H9 (cell line): Measurements from ENCODE around the gene USP36. TPM values are rescaled to one million over a fixed set of nuclear protein-coding genes. Genes with fewer than 3 reads are reported as not detected.
A peak's percentile ranks its signal among the peaks of the same experiment; 100 is the strongest.

Source experiments
- DNase-seq: peaks from one replicate; pipeline ENCODE4 v3.0.0-alpha.2; 2017
- H2AFZ ChIP-seq: one replicate; pipeline ENCODE4 v1.6.1; 2013; ENCODE audit warnings: mild to moderate bottlenecking, low read length, control low read depth, moderate library complexity
- H2AK5ac ChIP-seq: 2 replicates; pipeline ENCODE4 v1.6.1; 2013; ENCODE audit warnings: low read length, control low read depth, mixed read lengths; ENCODE audit not compliant: insufficient read length
- H2BK120ac ChIP-seq: one replicate; pipeline ENCODE4 v1.6.1; 2013; ENCODE audit warnings: low read depth, mild to moderate bottlenecking, low read length, control low read depth, inconsistent platforms; ENCODE audit not compliant: poor library complexity, severe bottlenecking
- H2BK12ac ChIP-seq: 2 replicates; pipeline ENCODE4 v1.6.1; 2013; ENCODE audit warnings: low read length, control low read depth, mixed read lengths, low read depth; ENCODE audit not compliant: insufficient read length
- H2BK15ac ChIP-seq: 2 replicates; pipeline ENCODE4 v1.6.1; 2013; ENCODE audit warnings: low read depth, low read length, control low read depth
- H2BK20ac ChIP-seq: one replicate; pipeline ENCODE4 v1.6.1; 2013; ENCODE audit warnings: low read depth, mild to moderate bottlenecking, low read length, control low read depth, inconsistent platforms; ENCODE audit not compliant: poor library complexity, severe bottlenecking
- H2BK5ac ChIP-seq: 2 replicates; pipeline ENCODE4 v1.6.1; 2013; ENCODE audit warnings: low read length, control low read depth, mixed read lengths; ENCODE audit not compliant: insufficient read length
- H3K14ac ChIP-seq: 2 replicates; pipeline ENCODE4 v1.6.1; 2013; ENCODE audit warnings: low read length, control low read depth; ENCODE audit not compliant: insufficient read depth
- H3K18ac ChIP-seq: 2 replicates; pipeline ENCODE4 v1.6.1; 2013; ENCODE audit warnings: low read depth, mild to moderate bottlenecking, mixed read lengths, low read length, control low read depth; ENCODE audit not compliant: insufficient read length
- H3K23ac ChIP-seq: 2 replicates; pipeline ENCODE4 v1.6.1; 2013; ENCODE audit warnings: low read length, control low read depth, mixed read lengths, low read depth; ENCODE audit not compliant: insufficient read length
- H3K23me2 ChIP-seq: 2 replicates; pipeline ENCODE4 v1.6.1; 2013; ENCODE audit warnings: low read depth, mild to moderate bottlenecking, mixed read lengths, low read length, control low read depth; ENCODE audit not compliant: insufficient read length, poor library complexity, severe bottlenecking
- H3K27ac ChIP-seq: 2 replicates; pipeline ENCODE4 v1.5.1; 2013; ENCODE audit warnings: low read length, control low read depth, mixed read lengths, low read depth; ENCODE audit not compliant: insufficient read length
- H3K27me3 ChIP-seq: 2 replicates; pipeline ENCODE4 v1.6.1; 2013; ENCODE audit warnings: low read length, control low read depth, inconsistent platforms; ENCODE audit not compliant: insufficient read depth
- H3K4ac ChIP-seq: 2 replicates; pipeline ENCODE4 v1.6.1; 2013; ENCODE audit warnings: low read depth, mild to moderate bottlenecking, control low read depth, inconsistent platforms, low read length, moderate library complexity
- H3K4me1 ChIP-seq: 2 replicates; pipeline ENCODE4 v1.6.1; 2013; ENCODE audit warnings: low read length, control low read depth, inconsistent platforms; ENCODE audit not compliant: insufficient read depth
- H3K4me2 ChIP-seq: 2 replicates; pipeline ENCODE4 v1.6.1; 2013; ENCODE audit warnings: low read length, control low read depth, mixed read lengths; ENCODE audit not compliant: insufficient read length, insufficient read depth
- H3K56ac ChIP-seq: 2 replicates; pipeline ENCODE4 v1.6.1; 2013; ENCODE audit warnings: low read depth, mild to moderate bottlenecking, mixed read lengths, low read length, control low read depth; ENCODE audit not compliant: insufficient read length
- H3K79me1 ChIP-seq: 2 replicates; pipeline ENCODE4 v1.6.1; 2013; ENCODE audit warnings: low read depth, mild to moderate bottlenecking, moderate library complexity, low read length, control low read depth, inconsistent platforms; ENCODE audit not compliant: insufficient read depth, poor library complexity, severe bottlenecking
- H3K79me2 ChIP-seq: 2 replicates; pipeline ENCODE4 v1.6.1; 2013; ENCODE audit warnings: low read length, control low read depth, inconsistent platforms; ENCODE audit not compliant: insufficient read depth
- H3K9ac ChIP-seq: 2 replicates; pipeline ENCODE4 v1.6.1; 2013; ENCODE audit warnings: low read length, control low read depth, mixed read lengths; ENCODE audit not compliant: insufficient read length; ENCODE audit errors: extremely low read depth
- H3K9me3 ChIP-seq: one replicate; pipeline ENCODE4 v1.6.1; 2013; ENCODE audit warnings: low read depth, low read length, inconsistent platforms; ENCODE audit not compliant: control insufficient read depth
- H3T11ph ChIP-seq: one replicate; pipeline ENCODE4 v1.6.1; 2013; ENCODE audit warnings: mild to moderate bottlenecking, low read length, control low read depth, inconsistent platforms
- H4K20me1 ChIP-seq: one replicate; pipeline ENCODE4 v1.6.1; 2013; ENCODE audit not compliant: control insufficient read depth, insufficient read length, insufficient read depth
- H4K5ac ChIP-seq: 2 replicates; pipeline ENCODE4 v1.6.1; 2013; ENCODE audit warnings: low read depth, mild to moderate bottlenecking, mixed read lengths, low read length, control low read depth; ENCODE audit not compliant: insufficient read length
- H4K8ac ChIP-seq: replicated peaks from 2 replicates; pipeline ENCODE4 v1.6.1; 2013; ENCODE audit warnings: low read length, control low read depth, mixed read lengths, low read depth; ENCODE audit not compliant: insufficient read length
- H4K91ac ChIP-seq: 2 replicates; pipeline ENCODE4 v1.6.1; 2013; ENCODE audit warnings: low read depth, mild to moderate bottlenecking, moderate library complexity, mixed read lengths, low read length, control low read depth; ENCODE audit not compliant: insufficient read length
- H3K27ac Mint-ChIP-seq, 3 experiments: 2 replicates in 2 of 3; 3 replicates in 1 of 3; pipeline ENCODE4 v1.8.0; 2020 to 2021; ENCODE audit warnings: mixed read lengths in 3 of 3, mild to moderate bottlenecking in 1 of 3, moderate library complexity in 1 of 3
- H3K27me3 Mint-ChIP-seq: 2 replicates; pipeline ENCODE4 v1.8.0; 2021; ENCODE audit warnings: low read depth, mild to moderate bottlenecking, moderate library complexity, mixed read lengths
- H3K36me3 Mint-ChIP-seq, 3 experiments: 2 replicates in 2 of 3; 3 replicates in 1 of 3; pipeline ENCODE4 v1.8.0; 2020 to 2021; ENCODE audit warnings: low read depth in 3 of 3, mixed read lengths in 3 of 3; ENCODE audit not compliant: insufficient read depth in 1 of 3
- H3K4me1 Mint-ChIP-seq, 2 experiments: 2 replicates each; pipeline ENCODE4 v1.8.0; 2020; ENCODE audit warnings: mixed read lengths in 2 of 2
- H3K4me3 Mint-ChIP-seq, 2 experiments: 2 replicates in 1 of 2; 3 replicates in 1 of 2; pipeline ENCODE4 v1.8.0; 2020 to 2021; ENCODE audit warnings: mild to moderate bottlenecking in 2 of 2, mixed read lengths in 2 of 2, moderate library complexity in 1 of 2
- H3K9me3 Mint-ChIP-seq, 2 experiments: 2 replicates in 1 of 2; 3 replicates in 1 of 2; pipeline ENCODE4 v1.8.0; 2020; ENCODE audit warnings: mild to moderate bottlenecking in 2 of 2, mixed read lengths in 2 of 2, moderate library complexity in 1 of 2
- CTCF ChIP-seq: fragments of 200-600 bp; sonication (generic); conservative IDR thresholded peaks from 3 replicates; pipeline ENCODE4 v1.8.0; 2021; ENCODE audit warnings: antibody characterized with exemption, mild to moderate bottlenecking
- whole genome bisulfite sequencing: extraction: QIAGEN DNeasy Blood & Tissue Kit; methylation state at CpG from one replicate; pipeline ENCODE4 v1.1.7; 2013; ENCODE audit warnings: missing lambda C conversion rate, low lambda C conversion rate, mixed read lengths; ENCODE audit not compliant: insufficient read length; ENCODE audit errors: extremely low coverage; 5-methylcytosine and 5-hydroxymethylcytosine counted together
- total RNA-seq: library from RNA; stranded (reverse); gene quantifications from 2 replicates; pipeline ENCODE4 v1.2.1, GENCODE V29; 2021

The USP36 gene
- total RNA-seq, 1 experiment from 2014 or later, result 106 TPM

DNA sequence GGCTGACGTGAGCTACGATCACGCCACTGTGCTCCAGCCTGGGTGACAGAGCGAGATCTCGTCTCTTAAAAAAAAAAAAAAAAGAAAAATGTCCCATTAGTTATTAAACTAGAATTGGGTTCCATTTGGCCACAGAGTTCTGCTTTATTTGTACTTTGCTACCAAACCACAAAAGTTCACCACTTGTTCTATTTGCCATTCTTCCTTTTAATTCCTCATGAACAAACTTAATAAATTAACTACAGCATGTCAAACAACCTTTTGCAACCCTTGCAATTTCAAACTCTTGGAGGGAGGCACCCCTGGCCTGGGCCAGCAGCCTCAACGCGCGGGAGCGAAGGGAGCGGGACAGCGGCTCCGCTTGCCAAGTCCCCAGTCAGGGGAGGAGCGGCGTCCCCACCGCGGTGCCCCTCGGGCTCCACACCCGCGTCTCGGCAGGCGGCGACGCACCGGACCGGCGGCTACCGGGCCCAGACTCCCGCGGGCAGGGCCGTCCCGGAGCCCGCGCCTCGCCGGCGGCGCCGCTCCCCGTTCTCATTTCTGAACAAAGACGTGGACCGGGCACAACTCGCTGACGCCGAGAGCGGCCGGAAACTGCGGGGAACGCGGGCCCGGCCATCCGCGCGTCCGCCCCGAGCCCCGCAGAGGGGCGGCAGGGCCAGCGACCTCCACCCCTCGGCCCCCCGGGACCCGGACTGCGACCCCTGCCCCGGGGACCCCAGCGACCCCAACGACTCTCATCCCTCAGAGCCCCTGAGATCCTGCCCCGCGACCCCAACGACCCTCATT lies 59.3 kb downstream of the USP36 start:
- no peak for TF ChIP-seq CTCF
- Histone ChIP-seq H3K27me3 (no peaks in the 10 kb centered on the region), H2BK12ac (no peak overlapping the region), H3K79me2 (no peaks in the 10 kb centered on the region), H3K4me2 (peak overlapping the region; percentile 45), H3K23me2 (no peaks in the 10 kb centered on the region), H3T11ph (no peak overlapping the region), H3K27ac (no peak overlapping the region), H2BK120ac (no peak overlapping the region), H3K4ac (no peak overlapping the region), H3K18ac (no peak overlapping the region), H2AFZ (no peak overlapping the region), H3K23ac (no peak overlapping the region), H3K9me3 (no peaks in the 10 kb centered on the region), H4K20me1 (no peaks in the 10 kb centered on the region), H3K14ac (no peak overlapping the region), H3K56ac (no peak overlapping the region), H2BK20ac (no peak overlapping the region), H3K79me1 (peaks cover 3% of the 10 kb centered on the region), H3K9ac (no peak overlapping the region), H3K4me1 (no peaks in the 10 kb centered on the region), H2BK5ac (no peak overlapping the region), H2AK5ac (no peak overlapping the region), H2BK15ac (no peak overlapping the region), H4K8ac (no peak overlapping the region), H4K91ac (no peak overlapping the region), H4K5ac (no peak overlapping the region)
- H3K4me1 Mint-ChIP-seq, result peaks cover 21 to 29% of the 10 kb centered on the region in 2 experiments
- WGBS, result no CpG with 5 or more reads among the region's 68 CpGs
- H3K9me3 Mint-ChIP-seq, result no peaks in the 10 kb centered on the region
- DNase-seq, result peak; percentile 67
- no peak overlapping the region for H3K27ac Mint-ChIP-seq
- H3K36me3 Mint-ChIP-seq, result no peaks in the 10 kb centered on the region; a peak in 1 of 7 replicates
- peak overlapping the region; percentile 66 to 85 for H3K4me3 Mint-ChIP-seq
- no peaks in the 10 kb centered on the region; the same call in 1 of the 2 replicates for H3K27me3 Mint-ChIP-seq
